GM19351 (cell line): ENCODE data around the gene CCNJL.

ENCODE experiments used
- ATAC-seq: cut with Tn5 transposase; IDR thresholded peaks from one replicate; pipeline ENCODE4 v1.9.1; 2021; ENCODE audit warnings: mild to moderate bottlenecking, moderate library complexity; ENCODE audit not compliant: unreplicated experiment

The CCNJL gene

GRCh38 chr5:160293386-160293785, 19.0 kb downstream of the CCNJL start:
- ATAC-seq, result no peak

GRCh38 chr5:160291467-160291866, 20.9 kb downstream of the CCNJL start:
- no peak for ATAC-seq

- no peak for ATAC-seq
Observed at GRCh38 chr5:160290751-160291150, 21.6 kb downstream of the CCNJL start.

GRCh38 chr5:160289721-160290120, 22.6 kb downstream of the CCNJL start:
- no peak for ATAC-seq

GRCh38 chr5:160289356-160289651, 23.1 kb downstream of the CCNJL start:
- ATAC-seq, result no peak

GRCh38 chr5:160287378-160288051, 24.8 kb downstream of the CCNJL start:
- no peak for ATAC-seq

- no peak for ATAC-seq
Observed at GRCh38 chr5:160286947-160287346, 25.4 kb downstream of the CCNJL start.

GRCh38 chr5:160285316-160285715, 27.0 kb downstream of the CCNJL start:
- no peak for ATAC-seq

GRCh38 chr5:160284291-160284873, 28.0 kb downstream of the CCNJL start:
- no peak for ATAC-seq

GRCh38 chr5:160281275-160281674, 31.1 kb downstream of the CCNJL start:
- ATAC-seq, result no peak

GRCh38 chr5:160280384-160281095, 31.8 kb downstream of the CCNJL start:
- no peak for ATAC-seq

- ATAC-seq, result no peak
Observed at GRCh38 chr5:160278343-160278742, 34.0 kb downstream of the CCNJL start.

GRCh38 chr5:160274483-160274931, 37.9 kb downstream of the CCNJL start:
- ATAC-seq, result no peak

- no peak for ATAC-seq
Observed at GRCh38 chr5:160272889-160273288, 39.5 kb downstream of the CCNJL start.

- no peak for ATAC-seq
Observed at GRCh38 chr5:160272264-160272663, 40.1 kb downstream of the CCNJL start.

GRCh38 chr5:160271836-160272235, 40.5 kb downstream of the CCNJL start:
- no peak for ATAC-seq

- ATAC-seq, result peak; percentile 53
Observed at GRCh38 chr5:160271396-160271795, 41.0 kb downstream of the CCNJL start.

- ATAC-seq, result no peak
Observed at GRCh38 chr5:160270704-160271103, 41.7 kb downstream of the CCNJL start.

GRCh38 chr5:160269017-160269416, 43.3 kb downstream of the CCNJL start:
- no peak for ATAC-seq

GRCh38 chr5:160268121-160268520, 44.2 kb downstream of the CCNJL start:
- ATAC-seq, result no peak

- no peak for ATAC-seq
Observed at GRCh38 chr5:160266752-160267345, 45.5 kb downstream of the CCNJL start.

GRCh38 chr5:160266044-160266443, 46.3 kb downstream of the CCNJL start:
- no peak for ATAC-seq
